OCI-LY1 (cell line): ENCODE results near the gene BRSK1.

Experiments used
- CTCF ChIP-seq: fragments of 200-600 bp; sonication (generic), shearing (Covaris generic); IDR thresholded peaks from 2 replicates; pipeline ENCODE4 v1.5.1; 2017; ENCODE audit warnings: mild to moderate bottlenecking, antibody characterized with exemption, low read length, moderate library complexity, mixed read lengths
- EZH2 ChIP-seq: fragments of 200-600 bp; sonication (generic), shearing (Covaris generic); IDR thresholded peaks from 2 replicates; pipeline ENCODE4 v1.8.0; 2017; ENCODE audit warnings: borderline replicate concordance, mixed run types, mild to moderate bottlenecking, antibody characterized with exemption, low read length, moderate library complexity, mixed read lengths

GRCh38 chr19:55344444-55344843, 60.6 kb downstream of the BRSK1 start:
- TF ChIP-seq CTCF (no peak), EZH2 (no peak)
